Cerebellar nuclear complex (tissue), 1 donor: ENCODE data around the gene MEF2B.
A peak's percentile ranks its signal among the peaks of the same experiment; 100 is the strongest.
"Not testable (repeated sequence)": the region's sequence is repeated elsewhere in the genome, so short reads cannot be mapped to it uniquely, and the experiment has no call there.

Source experiments
- DNase-seq, 2 experiments: peaks; one replicate each; lab custom pipeline; 2025; lab: John Stamatoyannopoulos, UW

MEF2B gene

DNA sequence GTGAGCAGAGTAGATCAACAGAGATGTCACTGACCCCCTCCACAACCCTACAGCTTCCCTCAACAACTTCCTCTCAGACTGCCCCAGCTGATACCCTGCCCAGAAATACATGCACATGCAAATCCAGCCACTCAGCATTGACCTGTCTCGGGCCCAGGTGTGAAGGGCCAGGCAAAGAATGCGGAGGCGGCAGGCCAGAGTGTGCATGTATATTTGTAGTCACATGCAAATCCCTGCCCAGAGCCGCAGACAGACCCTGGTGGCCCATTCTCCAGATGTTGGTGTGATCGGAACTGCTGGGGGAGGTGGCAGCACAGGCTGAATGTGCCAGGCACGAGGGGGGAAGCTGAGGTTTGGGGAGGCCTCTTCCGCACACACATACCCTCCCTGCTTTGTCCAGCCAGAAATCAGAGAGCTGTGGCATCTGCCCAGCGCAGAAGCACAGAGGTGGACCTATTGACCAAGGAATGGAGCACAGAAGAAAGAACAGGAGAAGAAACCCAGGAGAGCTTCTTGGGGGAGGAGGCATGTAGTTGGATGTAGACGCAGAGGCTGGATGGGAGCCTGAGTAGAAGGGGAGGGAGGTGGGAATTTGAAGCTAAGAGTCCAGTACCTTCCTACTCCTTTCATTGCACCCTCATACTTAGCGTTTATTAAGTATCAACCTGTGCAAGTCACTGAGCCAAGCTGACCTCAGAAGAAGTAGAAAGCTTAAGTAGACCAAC is 14.4 kb downstream of the MEF2B start:
- no peak for DNase-seq

DNA sequence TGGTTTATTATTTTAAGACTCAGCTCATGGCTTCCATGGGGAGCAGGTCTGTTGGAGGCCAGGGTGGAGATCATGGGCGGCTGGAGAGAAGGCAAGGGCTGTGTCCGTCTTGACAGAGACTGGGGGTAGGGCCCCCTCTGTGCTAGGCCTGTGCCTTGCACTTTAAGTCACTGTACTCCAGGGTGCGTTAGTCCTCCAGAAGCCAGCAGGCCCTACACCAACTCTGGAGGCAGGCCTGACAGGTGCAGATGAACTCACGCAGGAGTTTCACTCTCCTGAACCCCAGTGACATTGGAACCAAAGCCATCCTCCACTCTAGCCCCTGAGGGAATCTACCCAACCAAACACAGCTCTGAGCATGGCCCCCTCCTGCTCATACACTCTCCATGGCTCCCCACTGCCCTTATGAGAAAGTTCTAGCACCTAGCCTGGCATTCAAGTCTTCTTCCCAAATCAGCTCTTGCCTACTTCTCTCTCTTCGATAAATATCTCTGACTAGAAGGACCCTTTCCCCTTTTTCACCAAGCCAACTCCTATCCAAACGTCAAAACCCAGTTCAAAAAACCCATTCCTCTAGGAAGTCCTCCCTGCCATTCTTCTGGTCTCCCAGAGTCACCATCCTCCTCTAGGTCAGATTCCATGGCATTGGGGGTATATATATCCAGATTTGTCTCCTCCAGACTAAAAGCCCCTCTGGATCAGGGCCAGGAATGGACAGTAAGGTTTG is 15.1 kb downstream of the MEF2B start:
- no peak for DNase-seq

- no peak for DNase-seq
These were observed 17.2 kb downstream of the MEF2B start for GRCh38 chr19:19152668-19153384.

- DNase-seq = no peak
These were observed 18.6 kb downstream of the MEF2B start for GRCh38 chr19:19151418-19151817.

DNA sequence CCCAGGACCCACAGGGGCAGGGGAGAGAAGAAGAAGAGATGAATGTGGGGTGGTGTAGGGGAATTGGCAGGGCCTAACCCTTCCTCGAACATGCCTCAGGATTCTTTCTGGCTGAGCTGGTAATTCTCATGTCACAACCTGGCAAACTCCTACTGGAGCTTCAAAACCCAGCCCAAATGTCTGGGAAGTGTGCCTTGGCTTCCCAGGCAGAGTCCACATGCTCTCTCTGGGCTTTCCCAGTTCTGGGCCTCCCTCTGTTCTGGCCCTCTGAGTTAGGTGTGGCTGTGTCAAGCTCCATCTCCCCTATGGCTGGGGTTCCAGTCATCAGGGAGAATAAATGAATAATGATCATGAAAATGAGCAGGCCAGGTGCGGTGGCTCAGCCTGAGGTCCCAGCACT is 20.6 kb downstream of the MEF2B start:
- DNase-seq = no peak

DNA sequence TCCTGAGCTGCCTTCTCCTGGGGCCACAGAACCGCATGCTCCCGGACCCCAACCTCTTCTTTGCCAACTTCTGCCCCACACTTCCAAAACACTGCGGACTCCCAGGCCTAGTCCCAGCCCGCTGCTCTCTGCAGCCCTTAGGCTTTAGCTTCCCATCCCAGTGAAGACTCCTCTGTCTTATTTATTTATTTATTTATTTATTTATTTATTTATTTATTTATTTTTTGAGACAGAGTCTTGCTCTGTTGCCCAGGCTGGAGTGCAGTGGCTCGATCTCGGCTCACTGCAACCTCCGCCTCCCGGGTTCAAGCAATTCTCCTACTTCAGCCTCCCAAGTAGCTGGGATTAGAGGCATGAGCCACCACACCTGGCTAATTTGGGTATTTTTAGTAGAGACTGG is 21.6 kb downstream of the MEF2B start:
- not testable (repeated sequence) for DNase-seq

- no peak for DNase-seq
These were observed 22.7 kb downstream of the MEF2B start for GRCh38 chr19:19147344-19147743.

- DNase-seq = no peak
These were observed 23.2 kb downstream of the MEF2B start for GRCh38 chr19:19146865-19147264.

DNA sequence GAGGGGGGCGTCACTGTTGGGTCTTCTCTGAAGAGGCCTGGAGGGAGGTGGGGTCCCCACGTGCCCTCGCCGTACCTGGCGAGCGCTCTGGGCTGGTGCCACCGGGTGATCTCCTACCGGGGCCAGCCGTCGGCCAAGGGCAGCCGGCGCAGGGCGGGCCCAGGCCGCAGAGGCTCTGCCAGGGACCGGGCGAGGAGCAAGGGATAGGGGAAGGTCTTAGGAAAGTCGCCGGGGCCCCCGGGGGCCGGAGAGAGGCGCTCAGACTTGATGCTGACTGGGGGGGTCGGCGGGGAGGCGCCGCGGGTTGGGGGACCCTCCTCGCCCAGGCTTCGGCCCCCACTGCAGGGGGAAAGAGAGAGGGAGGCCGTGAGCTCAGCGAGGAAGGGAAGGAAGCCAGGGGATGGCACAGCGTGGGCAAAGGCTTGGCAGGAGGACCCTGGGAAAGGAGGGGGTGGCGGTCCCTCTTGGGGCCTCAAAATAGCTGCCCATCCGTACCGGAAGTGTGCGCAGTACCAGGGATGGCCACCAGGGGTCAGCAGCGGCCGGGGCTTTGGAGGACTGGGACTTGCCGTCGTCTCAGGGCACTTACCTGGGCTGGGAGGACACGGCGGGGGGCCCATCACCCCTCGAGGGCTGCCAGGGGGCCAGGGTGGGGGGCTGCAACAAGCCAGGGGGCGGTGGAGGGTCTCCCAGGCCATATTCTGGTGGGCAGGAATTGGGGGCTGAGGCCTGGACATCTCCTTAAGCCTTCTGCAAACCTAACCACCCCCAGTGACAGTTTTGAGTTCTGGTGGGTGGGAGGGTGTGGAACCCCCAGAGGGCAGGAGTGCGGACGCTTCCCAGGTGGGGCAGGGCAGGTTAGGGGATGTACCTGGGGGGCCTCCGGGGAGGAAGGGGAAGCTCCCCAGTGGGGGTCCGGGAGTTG is 24.1 kb downstream of the MEF2B start:
- peak in 1 of 2 experiments; percentile 7 for DNase-seq

DNA sequence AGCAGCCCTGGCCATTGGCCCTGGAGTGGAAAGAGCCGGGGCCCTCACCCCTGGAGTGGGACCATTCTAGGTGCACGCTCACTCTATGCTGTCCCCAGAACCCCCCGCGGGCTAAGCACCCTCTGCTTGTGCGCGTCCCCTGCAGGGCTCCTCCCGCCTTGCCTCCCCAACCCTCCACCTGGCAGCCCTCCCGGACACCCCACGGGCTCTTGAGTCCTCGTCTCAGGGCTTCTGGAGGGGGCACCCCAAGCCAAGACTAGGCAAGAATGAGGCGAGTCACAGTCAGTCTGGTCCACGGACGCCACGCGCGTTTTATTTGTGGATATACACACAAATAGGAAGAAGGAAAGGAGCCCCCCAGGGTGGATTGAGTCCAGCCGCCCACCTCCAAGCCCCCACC is 24.8 kb downstream of the MEF2B start:
- DNase-seq = no peak

DNA sequence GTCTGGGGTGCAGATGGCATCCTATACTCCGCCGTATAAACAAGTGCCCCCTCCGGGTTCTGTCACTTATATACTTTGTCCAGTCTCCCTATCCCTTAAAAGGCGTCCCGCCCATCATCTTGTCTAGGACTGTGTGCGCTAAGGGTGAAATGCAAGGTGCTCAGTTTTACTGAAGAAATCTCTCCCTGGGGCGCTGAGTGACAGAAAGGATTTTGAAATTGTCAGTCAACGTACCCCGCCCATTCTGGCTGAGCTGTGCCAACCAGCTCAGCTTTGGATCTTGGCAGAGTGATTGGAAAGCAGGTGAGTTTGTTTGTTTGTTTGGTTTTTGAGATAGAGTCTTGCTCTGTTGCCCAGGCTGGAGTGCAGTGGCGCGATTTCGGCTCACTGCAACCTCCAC is 27.7 kb downstream of the MEF2B start:
- no peak for DNase-seq

DNA sequence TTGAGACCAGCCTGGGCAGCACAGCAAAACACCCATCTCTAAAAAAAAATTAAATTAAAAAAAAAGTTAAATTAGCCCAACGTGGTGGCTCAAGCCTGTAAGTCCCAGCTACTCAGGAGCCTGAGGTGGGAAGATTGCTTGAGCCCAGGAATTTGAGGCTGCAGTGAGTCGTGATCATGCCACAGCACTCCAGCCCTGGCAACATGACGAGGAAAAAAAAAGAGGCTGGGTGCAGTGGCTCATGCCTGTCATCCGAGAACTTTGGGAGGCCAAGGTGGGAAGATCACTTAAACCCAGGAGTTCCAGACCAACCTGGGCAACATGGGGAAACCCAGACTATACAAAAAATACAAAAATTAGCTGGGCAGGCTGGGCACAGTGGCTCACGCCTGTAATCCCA is 29.6 kb downstream of the MEF2B start:
- no peak for DNase-seq

GRCh38 chr19:19139876-19140229 is 30.2 kb downstream of the MEF2B start:
- no peak for DNase-seq

DNA sequence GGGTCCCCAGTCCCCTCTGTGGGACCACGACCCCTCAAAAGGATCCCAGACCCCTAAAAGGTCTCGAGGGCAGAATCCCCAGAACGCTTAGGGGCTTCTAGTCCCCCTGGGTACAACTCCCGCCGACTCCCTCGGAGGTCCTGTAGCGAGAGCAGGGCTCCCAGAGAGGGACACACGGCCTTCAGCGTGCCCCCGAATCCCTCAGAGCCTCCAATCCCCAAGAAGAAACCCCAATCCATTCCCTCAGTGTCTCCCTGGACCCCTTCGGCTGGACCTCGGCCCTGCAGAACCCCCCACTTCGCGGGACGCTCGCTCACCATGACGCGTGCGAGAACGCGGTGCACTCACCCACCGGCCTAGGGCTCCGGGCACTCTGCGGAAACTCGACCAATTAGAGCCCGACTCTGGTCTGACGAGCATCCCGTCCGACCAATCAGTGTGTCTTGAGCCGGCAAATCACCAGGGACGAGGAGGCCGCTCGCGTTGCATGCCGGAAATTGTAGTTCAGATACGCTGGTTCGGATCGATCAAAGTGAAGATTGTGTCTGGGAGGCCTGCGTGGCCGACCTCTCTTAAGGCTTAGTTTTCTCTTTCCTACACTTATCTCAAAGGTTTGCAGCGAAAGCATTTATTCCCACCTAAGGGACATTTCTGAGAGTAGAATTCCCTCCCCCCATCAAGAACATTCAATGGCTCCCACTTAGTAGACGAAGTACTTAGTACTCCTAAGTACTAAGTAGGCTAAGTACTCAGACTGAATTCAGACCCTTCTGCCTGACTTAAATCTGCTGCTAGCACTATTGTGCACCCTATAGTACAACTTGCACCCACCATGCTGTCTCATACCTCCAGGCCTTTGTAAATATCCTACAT is 31.7 kb downstream of the MEF2B start, which contains the start of gene TMEM161A:
TMEM161A (minus strand) TSS at position 370 of the 873 bp plus-strand sequence; CDS start at position 320, 50 bp downstream.
- DNase-seq = peak; percentile 52 to 96

- DNase-seq = no peak
These were observed 32.4 kb downstream of the MEF2B start for GRCh38 chr19:19137556-19138108.

DNA sequence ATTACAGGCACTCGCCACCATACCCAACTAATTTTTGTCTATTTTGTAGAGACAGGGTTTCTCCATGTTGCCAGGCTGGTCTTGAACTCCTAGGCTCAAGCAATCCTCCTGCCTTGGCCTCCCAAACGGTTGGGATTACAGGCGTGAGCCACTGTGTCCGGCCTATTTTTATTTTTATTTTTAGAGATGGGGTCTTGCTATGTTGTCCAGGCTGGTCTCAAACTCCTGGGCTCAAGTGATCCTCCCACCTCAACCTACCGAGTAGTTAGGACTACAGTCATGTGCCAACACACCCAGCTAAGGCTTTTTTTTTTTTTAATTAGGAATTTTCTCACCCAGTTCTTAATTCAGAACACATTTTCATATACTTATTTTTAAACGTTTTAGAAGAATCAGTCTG is 34.4 kb downstream of the MEF2B start:
- not testable (repeated sequence) for DNase-seq

GRCh38 chr19:19134687-19135158 is 35.3 kb downstream of the MEF2B start:
- no peak for DNase-seq

GRCh38 chr19:19133985-19134384 is 36.1 kb downstream of the MEF2B start:
- no peak for DNase-seq

DNA sequence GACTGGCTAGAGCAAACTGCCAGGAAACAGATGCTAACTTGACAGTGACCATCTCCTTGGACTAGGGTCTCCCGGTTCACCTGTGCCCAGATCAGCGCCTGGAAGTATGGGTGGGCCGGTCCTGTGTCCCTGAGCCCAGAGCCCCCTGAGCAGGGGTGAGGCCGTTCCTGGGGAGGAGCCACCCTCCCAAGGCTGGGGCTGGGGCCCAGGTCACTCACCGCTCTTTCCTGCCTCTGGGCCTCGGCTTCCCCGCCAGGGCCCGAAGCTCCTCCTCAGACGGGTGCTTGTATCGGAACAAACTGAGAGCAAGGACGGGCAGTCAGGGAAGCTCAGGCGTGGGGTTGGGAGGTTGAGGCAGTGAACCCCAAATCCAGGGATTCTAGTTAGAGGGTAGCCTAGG is 37.2 kb downstream of the MEF2B start:
- DNase-seq = no peak

DNA sequence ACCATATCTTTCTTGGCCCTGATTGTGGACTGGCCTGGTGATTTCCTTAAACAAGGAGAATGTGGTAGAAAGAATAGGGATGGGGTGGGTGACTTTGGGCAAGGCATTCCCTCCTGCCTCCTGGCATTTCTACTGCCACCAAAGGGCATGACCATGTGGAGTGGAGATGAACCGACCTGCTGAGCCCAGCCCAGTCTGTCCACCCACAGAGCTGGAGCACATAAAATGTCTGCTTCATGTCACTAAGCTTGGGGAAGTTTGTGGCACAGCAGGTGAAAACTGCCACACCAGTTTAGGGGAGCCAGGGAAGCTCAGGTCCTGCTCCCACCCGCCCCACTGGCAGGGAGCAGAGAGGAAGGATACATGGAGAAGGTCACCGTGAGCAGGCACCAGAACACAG is 38.1 kb downstream of the MEF2B start:
- no peak for DNase-seq
